PFSK-1 (cell line): ENCODE results near the gene PIK3C2B.

Source experiments
- FOXP2 ChIP-seq: optimal IDR thresholded peaks from 2 replicates; pipeline ENCODE3; 2011; ENCODE audit warnings: borderline replicate concordance, control low read depth, inconsistent platforms; ENCODE audit not compliant: insufficient read depth; ENCODE audit errors: extremely low read length, extremely low read depth
- POLR2AphosphoS5 ChIP-seq: IDR thresholded peaks from 2 replicates; pipeline ENCODE4 v1.6.1; 2012; ENCODE audit warnings: low read depth, mild to moderate bottlenecking, control low read depth, low read length, moderate library complexity
- SIN3A ChIP-seq: IDR thresholded peaks from 2 replicates; pipeline ENCODE4 v1.6.1; 2012; ENCODE audit warnings: mild to moderate bottlenecking, low read length, moderate library complexity, borderline replicate concordance; ENCODE audit not compliant: insufficient read depth
- TAF1 ChIP-seq: IDR thresholded peaks from 2 replicates; pipeline ENCODE4 v1.6.1; 2012; ENCODE audit warnings: low read length, control low read depth, borderline replicate concordance; ENCODE audit not compliant: insufficient read depth
- TF ChIP-seq, protein P1 (sequence below), 2 experiments: IDR thresholded peaks; 2 replicates each; pipeline versions ENCODE4 v1.6.1 to v1.8.0; 2011 to 2012; ENCODE audit warnings: low read depth in 2 of 2, low read length in 2 of 2, control low read depth in 1 of 2, inconsistent platforms in 1 of 2, mild to moderate bottlenecking in 1 of 2, moderate library complexity in 1 of 2; ENCODE audit not compliant: insufficient read depth in 1 of 2

DNA sequence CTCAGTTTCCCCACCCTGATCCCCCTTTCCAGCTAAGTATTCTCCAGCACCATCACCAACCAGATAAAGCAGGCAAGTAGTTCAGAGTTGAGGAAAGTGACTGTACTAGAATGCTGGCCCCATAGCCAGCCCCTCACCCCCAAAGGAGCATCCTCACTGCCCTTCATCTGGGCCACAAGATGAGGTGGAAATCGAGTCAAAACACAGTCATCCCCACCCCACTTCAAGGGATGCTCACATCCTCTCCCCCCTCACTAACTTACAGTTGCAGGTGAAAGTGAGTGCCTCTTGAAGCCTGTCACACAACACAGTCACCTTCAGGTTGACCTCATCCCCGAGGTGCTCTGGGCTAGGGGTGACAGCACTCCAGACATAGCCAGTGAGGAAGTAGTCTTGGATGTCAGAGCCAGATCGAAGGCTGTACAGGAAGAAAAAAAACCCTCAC is 30.4 kb downstream of the PIK3C2B start:
- TF ChIP-seq, protein P1, sequence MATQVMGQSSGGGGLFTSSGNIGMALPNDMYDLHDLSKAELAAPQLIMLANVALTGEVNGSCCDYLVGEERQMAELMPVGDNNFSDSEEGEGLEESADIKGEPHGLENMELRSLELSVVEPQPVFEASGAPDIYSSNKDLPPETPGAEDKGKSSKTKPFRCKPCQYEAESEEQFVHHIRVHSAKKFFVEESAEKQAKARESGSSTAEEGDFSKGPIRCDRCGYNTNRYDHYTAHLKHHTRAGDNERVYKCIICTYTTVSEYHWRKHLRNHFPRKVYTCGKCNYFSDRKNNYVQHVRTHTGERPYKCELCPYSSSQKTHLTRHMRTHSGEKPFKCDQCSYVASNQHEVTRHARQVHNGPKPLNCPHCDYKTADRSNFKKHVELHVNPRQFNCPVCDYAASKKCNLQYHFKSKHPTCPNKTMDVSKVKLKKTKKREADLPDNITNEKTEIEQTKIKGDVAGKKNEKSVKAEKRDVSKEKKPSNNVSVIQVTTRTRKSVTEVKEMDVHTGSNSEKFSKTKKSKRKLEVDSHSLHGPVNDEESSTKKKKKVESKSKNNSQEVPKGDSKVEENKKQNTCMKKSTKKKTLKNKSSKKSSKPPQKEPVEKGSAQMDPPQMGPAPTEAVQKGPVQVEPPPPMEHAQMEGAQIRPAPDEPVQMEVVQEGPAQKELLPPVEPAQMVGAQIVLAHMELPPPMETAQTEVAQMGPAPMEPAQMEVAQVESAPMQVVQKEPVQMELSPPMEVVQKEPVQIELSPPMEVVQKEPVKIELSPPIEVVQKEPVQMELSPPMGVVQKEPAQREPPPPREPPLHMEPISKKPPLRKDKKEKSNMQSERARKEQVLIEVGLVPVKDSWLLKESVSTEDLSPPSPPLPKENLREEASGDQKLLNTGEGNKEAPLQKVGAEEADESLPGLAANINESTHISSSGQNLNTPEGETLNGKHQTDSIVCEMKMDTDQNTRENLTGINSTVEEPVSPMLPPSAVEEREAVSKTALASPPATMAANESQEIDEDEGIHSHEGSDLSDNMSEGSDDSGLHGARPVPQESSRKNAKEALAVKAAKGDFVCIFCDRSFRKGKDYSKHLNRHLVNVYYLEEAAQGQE (IDR thresholded peaks at IDR 0.05; ENCODE audit: insufficient read depth in 1 of 2, low read depth in 2 of 2, low read length in 2 of 2), result no peak
- TF ChIP-seq POLR2AphosphoS5, result no peak
- no peak for TF ChIP-seq SIN3A
- TF ChIP-seq TAF1, result no peak
- TF ChIP-seq FOXP2, result no peak
